SK-N-SH (cell line): ENCODE measurements around the gene CDH23. TPM values are rescaled to one million over a fixed set of nuclear protein-coding genes. Genes with fewer than 3 reads are reported as not detected.

Experiments used
- CTCF ChIA-PET: fragments of 300-600, 350-600 bp; formaldehyde crosslinking; extraction: SDS; loops from one replicate; lab custom pipeline; 2021; lab: Yijun Ruan, JAX
- POLR2A ChIA-PET: fragments of 350-600 bp; sonication (Branson Sonifier 250); formaldehyde crosslinking; extraction: SDS; loops from one replicate; lab custom pipeline; 2020; ENCODE audit warnings: antibody characterized with exemption, inconsistent platforms; lab: Yijun Ruan, JAX
- DNase-seq: peaks from one replicate; pipeline ENCODE4 v3.0.0; 2012
- H2AFZ ChIP-seq: fragments of 200-600 bp; sonication (generic); 2 replicates; pipeline ENCODE4 v1.8.1; 2016; ENCODE audit warnings: antibody characterized with exemption, mild to moderate bottlenecking, low read depth
- H3F3A ChIP-seq: fragments of 200-600 bp; sonication (generic); replicated peaks from 2 replicates; pipeline ENCODE3; 2016; ENCODE audit warnings: antibody characterized with exemption, mild to moderate bottlenecking; ENCODE audit not compliant: insufficient read depth
- H3K27ac ChIP-seq, 2 experiments: fragments of 200-500 bp in 1 of 2; fragments of 200-600 bp in 1 of 2; sonication (Bioruptor generic) in 1 of 2; sonication (generic), shearing (Covaris generic) in 1 of 2; 2 replicates each; pipeline versions ENCODE4 v1.5.1 to v1.6.1; 2014 to 2016; ENCODE audit warnings: low read depth in 2 of 2, inconsistent platforms in 1 of 2, low read length in 1 of 2, mild to moderate bottlenecking in 1 of 2, mixed read lengths in 1 of 2
- H3K27me3 ChIP-seq: fragments of 200-600 bp; sonication (generic), shearing (Covaris generic); 2 replicates; pipeline ENCODE4 v1.6.1; 2016; ENCODE audit warnings: mixed run types; ENCODE audit not compliant: insufficient read depth
- H3K36me3 ChIP-seq, 2 experiments: fragments of 200-500 bp in 1 of 2; fragments of 200-600 bp in 1 of 2; sonication (Bioruptor generic) in 1 of 2; sonication (generic) in 1 of 2; replicated peaks in 1 of 2; 2 replicates each; pipeline versions ENCODE3 to v1.5.1; 2014 to 2016; ENCODE audit warnings: low read length in 1 of 2, mild to moderate bottlenecking in 1 of 2; ENCODE audit not compliant: insufficient read depth in 2 of 2, control insufficient read depth in 1 of 2
- H3K4me1 ChIP-seq, 2 experiments: fragments of 200-500 bp in 1 of 2; fragments of 200-600 bp in 1 of 2; sonication (Bioruptor generic) in 1 of 2; sonication (generic), shearing (Covaris generic) in 1 of 2; 2 replicates each; pipeline versions ENCODE4 v1.5.1 to v1.6.1; 2014 to 2016; ENCODE audit warnings: low read depth in 1 of 2, low read length in 1 of 2, mixed run types in 1 of 2; ENCODE audit not compliant: insufficient read depth in 2 of 2, control insufficient read depth in 1 of 2
- H3K4me2 ChIP-seq: fragments of 200-600 bp; sonication (generic), shearing (Covaris generic); 2 replicates; pipeline ENCODE4 v1.6.1; 2017; ENCODE audit warnings: mixed run types
- H3K4me3 ChIP-seq, 2 experiments: fragments of 200-500 bp in 1 of 2; fragments of 200-600 bp in 1 of 2; sonication (Bioruptor generic) in 1 of 2; sonication (generic), shearing (Covaris generic) in 1 of 2; 2 replicates each; pipeline versions ENCODE4 v1.5.1 to v1.8.1; 2014 to 2016; ENCODE audit warnings: low read depth in 2 of 2, inconsistent platforms in 1 of 2, low read length in 1 of 2, mild to moderate bottlenecking in 1 of 2, mixed read lengths in 1 of 2, moderate library complexity in 1 of 2
- H3K79me2 ChIP-seq: fragments of 200-600 bp; sonication (generic); 2 replicates; pipeline ENCODE4 v1.8.1; 2017; ENCODE audit warnings: mild to moderate bottlenecking; ENCODE audit not compliant: insufficient read depth
- H3K9ac ChIP-seq: fragments of 200-600 bp; sonication (generic); 2 replicates; pipeline ENCODE4 v1.6.1; 2017; ENCODE audit warnings: mixed run types
- H3K9me2 ChIP-seq: fragments of 200-600 bp; sonication (generic); 2 replicates; pipeline ENCODE4 v1.6.1; 2017; ENCODE audit warnings: mixed run types
- H3K9me3 ChIP-seq: fragments of 200-600 bp; sonication (generic); 2 replicates; pipeline ENCODE4 v1.6.1; 2017; ENCODE audit warnings: mixed run types, mild to moderate bottlenecking, moderate library complexity
- H4K20me1 ChIP-seq: fragments of 200-600 bp; sonication (generic); 2 replicates; pipeline ENCODE4 v1.6.1; 2017; ENCODE audit warnings: mild to moderate bottlenecking, mixed run types; ENCODE audit not compliant: insufficient read depth
- EP300 ChIP-seq, 2 experiments: IDR thresholded peaks; 2 replicates each; pipeline versions ENCODE4 v1.4.0 to v1.6.1; 2012; ENCODE audit warnings: borderline replicate concordance in 1 of 2, low read depth in 1 of 2, low read length in 1 of 2
- FOSL2 ChIP-seq: IDR thresholded peaks from 2 replicates; pipeline ENCODE4 v1.4.0; 2012; ENCODE audit warnings: low read depth, mild to moderate bottlenecking, moderate library complexity, borderline replicate concordance
- FOXM1 ChIP-seq: IDR thresholded peaks from 2 replicates; pipeline ENCODE4 v1.4.0; 2012; ENCODE audit warnings: low read depth, mild to moderate bottlenecking
- NFIC ChIP-seq: IDR thresholded peaks from 2 replicates; pipeline ENCODE4 v1.4.0; 2012; ENCODE audit warnings: borderline replicate concordance
- RAD21 ChIP-seq: IDR thresholded peaks from 2 replicates; pipeline ENCODE4 v1.6.1; 2012; ENCODE audit warnings: mild to moderate bottlenecking, low read length
- RCOR1 ChIP-seq: fragments of 150-350 bp; IDR thresholded peaks from 2 replicates; pipeline ENCODE4 v1.6.1; 2017; ENCODE audit warnings: antibody characterized with exemption, low read length
- RXRA ChIP-seq: IDR thresholded peaks from 2 replicates; pipeline ENCODE4 v1.4.0; 2012; ENCODE audit warnings: low read depth, mild to moderate bottlenecking, borderline replicate concordance
- SMC3 ChIP-seq: IDR thresholded peaks from 2 replicates; pipeline ENCODE4 v1.6.1; 2012; ENCODE audit warnings: low read depth, low read length, improper control_type of control experiment
- TAF1 ChIP-seq: IDR thresholded peaks from 2 replicates; pipeline ENCODE4 v1.6.1; 2012; ENCODE audit warnings: low read depth, mild to moderate bottlenecking, low read length, moderate library complexity, borderline replicate concordance
- TCF12 ChIP-seq: IDR thresholded peaks from 2 replicates; pipeline ENCODE4 v1.4.0; 2012
- WGBS: methylation state at CpG from one replicate; pipeline ENCODE4 v1.1.6; 2017; ENCODE audit warnings: low lambda C conversion rate; 5-methylcytosine and 5-hydroxymethylcytosine counted together
- polyA plus RNA-seq, 3 experiments: library from polyadenylated mRNA; depleted of rRNA; stranded (reverse); fragments of >200 nt; gene quantifications; 2 replicates each; pipeline ENCODE4 v1.2.3, GENCODE V29; 2012
- TF ChIP-seq, protein P1 (sequence below): IDR thresholded peaks from 2 replicates; pipeline ENCODE4 v1.4.0; 2012; ENCODE audit warnings: low read depth, borderline replicate concordance
- TF ChIP-seq, protein P2 (sequence below): IDR thresholded peaks from 2 replicates; pipeline ENCODE4 v1.4.0; 2012; ENCODE audit warnings: low read depth
- TF ChIP-seq, protein P3 (sequence below): IDR thresholded peaks from 2 replicates; pipeline ENCODE4 v1.4.0; 2012; ENCODE audit warnings: low read depth, borderline replicate concordance
- TF ChIP-seq, protein P4 (sequence below): fragments of 150-350 bp; IDR thresholded peaks from 2 replicates; pipeline ENCODE4 v1.6.1; 2016; ENCODE audit warnings: mild to moderate bottlenecking, low read depth, low read length
- TF ChIP-seq, protein P5 (sequence below): fragments of 150-350 bp; IDR thresholded peaks from 2 replicates; pipeline ENCODE4 v1.6.1; 2017; ENCODE audit warnings: antibody characterized with exemption, low read length, low read depth, borderline replicate concordance
- TF ChIP-seq, protein P6 (sequence below): IDR thresholded peaks from 2 replicates; pipeline ENCODE4 v1.6.1; 2012; ENCODE audit warnings: mild to moderate bottlenecking, low read depth, low read length, moderate library complexity

CDH23 gene
- polyA plus RNA-seq, 1 of the 3 experiments (the other 2 are of a cell fraction) = 0.03 TPM

DNA sequence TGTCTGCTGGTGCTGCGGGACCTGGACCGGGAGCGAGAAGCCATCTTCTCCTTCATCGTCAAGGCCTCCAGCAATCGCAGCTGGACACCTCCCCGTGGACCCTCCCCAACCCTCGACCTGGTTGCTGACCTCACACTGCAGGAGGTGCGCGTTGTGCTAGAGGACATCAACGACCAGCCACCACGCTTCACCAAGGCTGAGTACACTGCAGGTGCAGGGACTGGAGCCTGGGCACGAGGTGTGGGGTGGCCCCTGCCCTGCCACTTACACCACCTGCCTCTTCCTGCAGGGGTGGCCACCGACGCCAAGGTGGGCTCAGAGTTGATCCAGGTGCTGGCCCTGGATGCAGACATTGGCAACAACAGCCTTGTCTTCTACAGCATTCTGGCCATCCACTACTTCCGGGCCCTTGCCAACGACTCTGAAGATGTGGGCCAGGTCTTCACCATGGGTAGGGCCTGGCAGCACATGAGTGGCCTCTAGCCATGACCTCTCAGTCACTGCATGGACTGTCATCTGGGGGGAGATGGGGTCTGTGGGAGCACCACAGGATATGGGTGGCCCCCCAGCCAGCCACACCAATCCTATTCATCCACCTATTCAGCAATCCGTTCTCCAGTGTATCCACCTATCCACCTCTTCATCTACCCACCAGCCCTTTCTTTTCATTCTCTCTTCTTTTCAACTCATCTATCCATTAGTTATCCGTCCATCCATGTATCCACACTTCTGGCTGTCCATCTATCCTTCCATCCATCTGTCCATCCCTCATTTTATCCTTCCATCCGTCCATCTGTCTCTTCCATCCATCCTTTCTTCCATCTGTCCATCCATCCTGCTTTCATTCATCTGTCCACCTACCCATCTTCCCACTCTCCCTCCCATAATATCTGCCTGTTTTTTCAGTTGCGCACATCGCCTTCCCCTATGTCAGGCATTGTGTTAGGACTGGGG is 411.1 kb downstream of the CDH23 start:
- Histone ChIP-seq H3K27me3 (no peaks in the 10 kb centered on the region), H4K20me1 (no peaks in the 10 kb centered on the region), H3K9me3 (no peaks in the 10 kb centered on the region), H3K9me2 (no peaks in the 10 kb centered on the region), H3K79me2 (no peaks in the 10 kb centered on the region), H3K9ac (no peak overlapping the region), H3F3A (no peaks in the 10 kb centered on the region), H2AFZ (no peak overlapping the region), H3K4me3 (no peak overlapping the region), H3K36me3 (no peaks in the 10 kb centered on the region), H3K27ac (no peak overlapping the region), H3K4me2 (no peak overlapping the region), H3K4me1 (no peaks in the 10 kb centered on the region; a peak in 1 of 4 replicates)
- TF ChIP-seq, protein P1, sequence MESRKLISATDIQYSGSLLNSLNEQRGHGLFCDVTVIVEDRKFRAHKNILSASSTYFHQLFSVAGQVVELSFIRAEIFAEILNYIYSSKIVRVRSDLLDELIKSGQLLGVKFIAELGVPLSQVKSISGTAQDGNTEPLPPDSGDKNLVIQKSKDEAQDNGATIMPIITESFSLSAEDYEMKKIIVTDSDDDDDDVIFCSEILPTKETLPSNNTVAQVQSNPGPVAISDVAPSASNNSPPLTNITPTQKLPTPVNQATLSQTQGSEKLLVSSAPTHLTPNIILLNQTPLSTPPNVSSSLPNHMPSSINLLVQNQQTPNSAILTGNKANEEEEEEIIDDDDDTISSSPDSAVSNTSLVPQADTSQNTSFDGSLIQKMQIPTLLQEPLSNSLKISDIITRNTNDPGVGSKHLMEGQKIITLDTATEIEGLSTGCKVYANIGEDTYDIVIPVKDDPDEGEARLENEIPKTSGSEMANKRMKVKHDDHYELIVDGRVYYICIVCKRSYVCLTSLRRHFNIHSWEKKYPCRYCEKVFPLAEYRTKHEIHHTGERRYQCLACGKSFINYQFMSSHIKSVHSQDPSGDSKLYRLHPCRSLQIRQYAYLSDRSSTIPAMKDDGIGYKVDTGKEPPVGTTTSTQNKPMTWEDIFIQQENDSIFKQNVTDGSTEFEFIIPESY = no peak
- TF ChIP-seq, protein P2, sequence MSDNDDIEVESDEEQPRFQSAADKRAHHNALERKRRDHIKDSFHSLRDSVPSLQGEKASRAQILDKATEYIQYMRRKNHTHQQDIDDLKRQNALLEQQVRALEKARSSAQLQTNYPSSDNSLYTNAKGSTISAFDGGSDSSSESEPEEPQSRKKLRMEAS = no peak
- TF ChIP-seq NFIC (no peak), TCF12 (no peak), RCOR1 (no peak), FOXM1 (no peak), TAF1 (no peak), RXRA (no peak), SMC3 (no peak), EP300 (IDR thresholded peaks at IDR 0.05; ENCODE audit: borderline replicate concordance in 1 of 2, low read depth in 1 of 2, low read length in 1 of 2) (no peak), FOSL2 (no peak), RAD21 (no peak)
- TF ChIP-seq, protein P3, sequence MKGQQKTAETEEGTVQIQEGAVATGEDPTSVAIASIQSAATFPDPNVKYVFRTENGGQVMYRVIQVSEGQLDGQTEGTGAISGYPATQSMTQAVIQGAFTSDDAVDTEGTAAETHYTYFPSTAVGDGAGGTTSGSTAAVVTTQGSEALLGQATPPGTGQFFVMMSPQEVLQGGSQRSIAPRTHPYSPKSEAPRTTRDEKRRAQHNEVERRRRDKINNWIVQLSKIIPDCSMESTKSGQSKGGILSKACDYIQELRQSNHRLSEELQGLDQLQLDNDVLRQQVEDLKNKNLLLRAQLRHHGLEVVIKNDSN = no peak
- TF ChIP-seq, protein P4, sequence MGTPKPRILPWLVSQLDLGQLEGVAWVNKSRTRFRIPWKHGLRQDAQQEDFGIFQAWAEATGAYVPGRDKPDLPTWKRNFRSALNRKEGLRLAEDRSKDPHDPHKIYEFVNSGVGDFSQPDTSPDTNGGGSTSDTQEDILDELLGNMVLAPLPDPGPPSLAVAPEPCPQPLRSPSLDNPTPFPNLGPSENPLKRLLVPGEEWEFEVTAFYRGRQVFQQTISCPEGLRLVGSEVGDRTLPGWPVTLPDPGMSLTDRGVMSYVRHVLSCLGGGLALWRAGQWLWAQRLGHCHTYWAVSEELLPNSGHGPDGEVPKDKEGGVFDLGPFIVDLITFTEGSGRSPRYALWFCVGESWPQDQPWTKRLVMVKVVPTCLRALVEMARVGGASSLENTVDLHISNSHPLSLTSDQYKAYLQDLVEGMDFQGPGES = no peak
- TF ChIP-seq, protein P5, sequence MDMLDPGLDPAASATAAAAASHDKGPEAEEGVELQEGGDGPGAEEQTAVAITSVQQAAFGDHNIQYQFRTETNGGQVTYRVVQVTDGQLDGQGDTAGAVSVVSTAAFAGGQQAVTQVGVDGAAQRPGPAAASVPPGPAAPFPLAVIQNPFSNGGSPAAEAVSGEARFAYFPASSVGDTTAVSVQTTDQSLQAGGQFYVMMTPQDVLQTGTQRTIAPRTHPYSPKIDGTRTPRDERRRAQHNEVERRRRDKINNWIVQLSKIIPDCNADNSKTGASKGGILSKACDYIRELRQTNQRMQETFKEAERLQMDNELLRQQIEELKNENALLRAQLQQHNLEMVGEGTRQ = no peak
- TF ChIP-seq, protein P6, sequence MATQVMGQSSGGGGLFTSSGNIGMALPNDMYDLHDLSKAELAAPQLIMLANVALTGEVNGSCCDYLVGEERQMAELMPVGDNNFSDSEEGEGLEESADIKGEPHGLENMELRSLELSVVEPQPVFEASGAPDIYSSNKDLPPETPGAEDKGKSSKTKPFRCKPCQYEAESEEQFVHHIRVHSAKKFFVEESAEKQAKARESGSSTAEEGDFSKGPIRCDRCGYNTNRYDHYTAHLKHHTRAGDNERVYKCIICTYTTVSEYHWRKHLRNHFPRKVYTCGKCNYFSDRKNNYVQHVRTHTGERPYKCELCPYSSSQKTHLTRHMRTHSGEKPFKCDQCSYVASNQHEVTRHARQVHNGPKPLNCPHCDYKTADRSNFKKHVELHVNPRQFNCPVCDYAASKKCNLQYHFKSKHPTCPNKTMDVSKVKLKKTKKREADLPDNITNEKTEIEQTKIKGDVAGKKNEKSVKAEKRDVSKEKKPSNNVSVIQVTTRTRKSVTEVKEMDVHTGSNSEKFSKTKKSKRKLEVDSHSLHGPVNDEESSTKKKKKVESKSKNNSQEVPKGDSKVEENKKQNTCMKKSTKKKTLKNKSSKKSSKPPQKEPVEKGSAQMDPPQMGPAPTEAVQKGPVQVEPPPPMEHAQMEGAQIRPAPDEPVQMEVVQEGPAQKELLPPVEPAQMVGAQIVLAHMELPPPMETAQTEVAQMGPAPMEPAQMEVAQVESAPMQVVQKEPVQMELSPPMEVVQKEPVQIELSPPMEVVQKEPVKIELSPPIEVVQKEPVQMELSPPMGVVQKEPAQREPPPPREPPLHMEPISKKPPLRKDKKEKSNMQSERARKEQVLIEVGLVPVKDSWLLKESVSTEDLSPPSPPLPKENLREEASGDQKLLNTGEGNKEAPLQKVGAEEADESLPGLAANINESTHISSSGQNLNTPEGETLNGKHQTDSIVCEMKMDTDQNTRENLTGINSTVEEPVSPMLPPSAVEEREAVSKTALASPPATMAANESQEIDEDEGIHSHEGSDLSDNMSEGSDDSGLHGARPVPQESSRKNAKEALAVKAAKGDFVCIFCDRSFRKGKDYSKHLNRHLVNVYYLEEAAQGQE = no peak
- POLR2A ChIA-PET = interaction anchor here (0.6 kb wide), 1 partner anchor 1214 kb away, joined by 4 read pairs; no protein-coding TSS in a partner anchor
- 88% methylated on average over 14 of the region's 21 CpGs for WGBS
- no peak for DNase-seq
- CTCF ChIA-PET = interaction anchor here (1.0 to 3.1 kb wide), 5 partner anchors 10 to 111 kb away, joined by 3 to 10 read pairs (median 3); partner anchors contain the start of gene VSIR
